Right cardiac atrium (tissue), 5 donors: ENCODE results near the gene CYB5A. TPM values are rescaled to one million over a fixed set of nuclear protein-coding genes. Genes with fewer than 3 reads are reported as not detected.
A peak's percentile ranks its signal among the peaks of the same experiment; 100 is the strongest.
"Not testable (repeated sequence)": the region's sequence is repeated elsewhere in the genome, so short reads cannot be mapped to it uniquely, and the experiment has no call there.

Experiments used
- ATAC-seq, 2 donors: fragments of 200-7000 bp; cut with Tn5 transposase; one replicate each; pipeline versions ENCODE4 v1.8.0 to v1.9.1; 2020; ENCODE audit warnings: moderate library complexity in 2 of 2, mild to moderate bottlenecking in 1 of 2
- DNase-seq, 3 donors: peaks; one replicate each; pipeline ENCODE4 v3.0.0-alpha.2; 2020
- H3K27ac ChIP-seq: one replicate; pipeline ENCODE4 v1.5.1; 2013; ENCODE audit warnings: mild to moderate bottlenecking, low read length, control low read depth, moderate library complexity
- H3K27me3 ChIP-seq: one replicate; pipeline ENCODE4 v1.6.1; 2013; ENCODE audit not compliant: control insufficient read depth, insufficient read depth
- H3K4me1 ChIP-seq: one replicate; pipeline ENCODE4 v1.6.1; 2013; ENCODE audit warnings: low read length; ENCODE audit not compliant: control insufficient read depth, insufficient read depth
- H3K4me3 ChIP-seq: one replicate; pipeline ENCODE4 v1.5.1; 2013; ENCODE audit warnings: low read length, control low read depth
- H3K9me3 ChIP-seq: one replicate; pipeline ENCODE4 v1.6.1; 2013; ENCODE audit warnings: low read length; ENCODE audit not compliant: control insufficient read depth
- WGBS: extraction: QIAGEN DNeasy Blood & Tissue Kit; methylation state at CpG from one replicate; pipeline ENCODE4 v1.1.7; 2013; 5-methylcytosine and 5-hydroxymethylcytosine counted together
- intact Hi-C, 4 donors: fragments of 100-400 bp; cut with DNase I; formaldehyde crosslinking; loops; one replicate each; pipeline versions ENCODE4 v1.11.0 to v1.14.0; 2022 to 2023
- polyA plus RNA-seq: library from polyadenylated mRNA; stranded (reverse); fragments of 200-250 nt; gene quantifications from one replicate; pipeline ENCODE4 v1.2.3, GENCODE V29; 2013
- total RNA-seq, 4 donors: library from RNA; stranded (reverse); fragmentation: NEBNext Ultra II Directional; extraction: Animal tissue kit (Norgen Biotek cat#: 25700); gene quantifications; one replicate each; pipeline ENCODE4 v1.2.1, GENCODE V29; 2021
- donor health status: healthy with polysubstance abuse.
- donor health status: DM: no; HTN: yes; CAD: no.
- donor health status: DM: no; HTN: no; CAD: no.
- donor health status: DM: no; HTN: yes; CAD: no; lungs with severe emphysema.
- donor health status: DM: yes; HTN: yes; CAD: no.

The CYB5A gene
- total and polyA plus RNA-seq, 5 donors: 40.4 to 91.8 (median 53.1) TPM

GRCh38 chr18:74285583-74285982, 6.2 kb downstream of the CYB5A start:
- WGBS: 95% methylated on average over 3 of the region's 3 CpGs
- H3K9me3 ChIP-seq, H3K4me3 ChIP-seq, DNase-seq, H3K27me3 ChIP-seq, H3K27ac ChIP-seq, intact Hi-C loops, ATAC-seq: not testable (repeated sequence)
- peaks cover 19% of the 10 kb centered on the region for H3K4me1 ChIP-seq

- ATAC-seq (no peak), DNase-seq (no peak)
- no peaks in the 10 kb centered on the region for H3K27me3 ChIP-seq
- peak overlapping the region; percentile 98 for H3K27ac ChIP-seq
- intact Hi-C loops: no loop called here
- no peak overlapping the region for H3K4me3 ChIP-seq
- 83% methylated on average over 1 of the region's 1 CpG for WGBS
- peaks cover 19% of the 10 kb centered on the region for H3K4me1 ChIP-seq
- H3K9me3 ChIP-seq: no peaks in the 10 kb centered on the region
Observed at GRCh38 chr18:74284980-74285355, 6.8 kb downstream of the CYB5A start.

- DNase-seq (peak; percentile 35 to 75 (median 59)), ATAC-seq (peak; percentile 61 to 83)
- 20% methylated on average over 11 of the region's 11 CpGs for WGBS
- H3K9me3 ChIP-seq: no peaks in the 10 kb centered on the region
- peak overlapping the region; percentile 98 for H3K27ac ChIP-seq
- H3K4me3 ChIP-seq: no peak overlapping the region
- H3K4me1 ChIP-seq: peaks cover 19% of the 10 kb centered on the region
- intact Hi-C loops: no loop called here
- no peaks in the 10 kb centered on the region for H3K27me3 ChIP-seq
Observed at GRCh38 chr18:74284191-74284979, 7.4 kb downstream of the CYB5A start.

- intact Hi-C loops: no loop called here
- peak overlapping the region; percentile 11 for H3K27ac ChIP-seq
- 77% methylated on average over 10 of the region's 10 CpGs for WGBS
- no peaks in the 10 kb centered on the region for H3K9me3 ChIP-seq
- no peaks in the 10 kb centered on the region for H3K27me3 ChIP-seq
- no peak for ATAC-seq
- DNase-seq: peak in 2 of 3 donors; percentile 51 to 52
- H3K4me3 ChIP-seq: no peak overlapping the region
- H3K4me1 ChIP-seq: peaks cover 19% of the 10 kb centered on the region
Observed at GRCh38 chr18:74283646-74284045, 8.1 kb downstream of the CYB5A start.

GRCh38 chr18:74282755-74283554, 8.8 kb downstream of the CYB5A start:
- no peak for ATAC-seq
- no peaks in the 10 kb centered on the region for H3K9me3 ChIP-seq
- no peak overlapping the region for H3K27ac ChIP-seq
- peaks cover 19% of the 10 kb centered on the region for H3K4me1 ChIP-seq
- no peak for DNase-seq
- H3K4me3 ChIP-seq: no peak overlapping the region
- intact Hi-C loops: no loop called here
- WGBS: 91% methylated on average over 10 of the region's 10 CpGs
- H3K27me3 ChIP-seq: no peaks in the 10 kb centered on the region

GRCh38 chr18:74281980-74282754, 9.6 kb downstream of the CYB5A start:
- DNase-seq: peak in 2 of 3 donors; percentile 47 to 58
- no peak overlapping the region for H3K4me3 ChIP-seq
- no peaks in the 10 kb centered on the region for H3K9me3 ChIP-seq
- intact Hi-C loops: no loop called here
- peak overlapping the region; percentile 72 for H3K27ac ChIP-seq
- ATAC-seq: peak; percentile 68 to 78
- 61% methylated on average over 12 of the region's 12 CpGs for WGBS
- H3K4me1 ChIP-seq: peaks cover 19% of the 10 kb centered on the region
- H3K27me3 ChIP-seq: no peaks in the 10 kb centered on the region

GRCh38 chr18:74281011-74281979, 10.5 kb downstream of the CYB5A start:
- peak overlapping the region; percentile 72 for H3K27ac ChIP-seq
- H3K4me1 ChIP-seq: peaks cover 18% of the 10 kb centered on the region
- 64% methylated on average over 4 of the region's 4 CpGs for WGBS
- H3K4me3 ChIP-seq: no peak overlapping the region
- ATAC-seq (peak in 1 of 2 donors; percentile 25), DNase-seq (peak in 1 of 3 donors; percentile 20)
- H3K9me3 ChIP-seq: no peaks in the 10 kb centered on the region
- H3K27me3 ChIP-seq: no peaks in the 10 kb centered on the region
- intact Hi-C loops: no loop called here

- Histone ChIP-seq H3K4me1 (peaks cover 18% of the 10 kb centered on the region), H3K27me3 (no peaks in the 10 kb centered on the region), H3K4me3 (no peak overlapping the region), H3K27ac (no peak overlapping the region), H3K9me3 (no peaks in the 10 kb centered on the region)
- DNase-seq (no peak), ATAC-seq (no peak)
- WGBS: 97% methylated on average over 7 of the region's 7 CpGs
- intact Hi-C loops: no loop called here
Observed at GRCh38 chr18:74278983-74279382, 12.8 kb downstream of the CYB5A start.

GRCh38 chr18:74278058-74278457, 13.7 kb downstream of the CYB5A start:
- ATAC-seq (peak; percentile 23 to 53), DNase-seq (peak; percentile 37 to 72 (median 70))
- no peak overlapping the region for H3K27ac ChIP-seq
- intact Hi-C loops: no loop called here
- no peak overlapping the region for H3K4me3 ChIP-seq
- 69% methylated on average over 7 of the region's 7 CpGs for WGBS
- H3K9me3 ChIP-seq: no peaks in the 10 kb centered on the region
- H3K4me1 ChIP-seq: peaks cover 22% of the 10 kb centered on the region
- no peaks in the 10 kb centered on the region for H3K27me3 ChIP-seq

GRCh38 chr18:74277296-74277695, 14.5 kb downstream of the CYB5A start:
- Histone ChIP-seq H3K27ac (no peak overlapping the region), H3K4me3 (no peak overlapping the region), H3K27me3 (no peaks in the 10 kb centered on the region), H3K4me1 (peaks cover 20% of the 10 kb centered on the region), H3K9me3 (no peaks in the 10 kb centered on the region)
- DNase-seq (no peak), ATAC-seq (no peak)
- intact Hi-C loops: no loop called here
- WGBS: 94% methylated on average over 2 of the region's 2 CpGs
